GM18867 (cell line): ENCODE data around the gene SAMD4A.

Source experiments
- ATAC-seq: cut with Tn5 transposase; IDR thresholded peaks from one replicate; pipeline ENCODE4 v1.9.1; 2021; ENCODE audit warnings: mild to moderate bottlenecking, moderate library complexity; ENCODE audit not compliant: unreplicated experiment

Gene SAMD4A

GRCh38 chr14:54675236-54676128, 108.6 kb downstream of the SAMD4A start:
- no peak for ATAC-seq

DNA sequence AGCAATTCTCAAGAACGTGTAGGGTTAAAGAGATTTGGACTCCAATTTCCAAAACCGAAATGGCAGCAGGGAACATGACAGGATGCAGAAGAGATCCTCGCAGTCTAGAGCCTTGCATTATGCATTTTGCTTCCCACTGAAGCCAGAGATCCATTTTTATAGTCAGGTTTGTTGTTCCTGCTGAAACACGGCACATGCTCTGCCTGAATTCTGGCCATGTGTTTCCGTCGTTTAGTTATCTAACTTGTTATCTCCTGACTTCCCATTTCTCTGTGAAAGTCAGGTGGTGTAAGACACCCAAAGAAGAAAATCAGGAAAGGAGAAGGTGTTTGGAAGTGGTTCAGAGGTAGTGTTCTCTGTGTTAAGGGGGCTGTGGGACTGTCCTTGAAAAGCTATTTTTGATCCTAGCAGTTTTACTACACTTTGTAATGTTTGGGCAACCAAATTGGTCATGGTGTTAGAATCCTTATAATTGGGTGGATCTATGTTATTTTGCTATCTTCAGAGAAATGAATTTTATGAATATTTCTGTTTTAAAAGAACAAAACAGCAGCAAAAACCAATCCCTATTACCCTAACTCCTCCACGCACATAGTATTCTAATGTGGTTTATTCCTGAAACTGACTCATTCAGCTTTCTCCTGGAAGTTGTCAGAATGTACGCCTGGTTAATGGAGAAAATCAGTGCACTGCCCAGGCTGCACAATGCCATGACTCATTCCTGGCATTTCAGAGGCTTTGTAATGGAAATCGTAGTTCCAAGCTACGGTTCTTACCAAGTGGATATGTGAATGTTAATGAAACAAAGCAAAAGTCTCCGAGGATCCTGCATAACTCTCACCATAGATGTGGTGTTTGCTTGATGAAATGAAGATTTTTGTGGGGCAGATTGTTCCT, 110.1 kb downstream of the SAMD4A start:
- ATAC-seq: no peak

- no peak for ATAC-seq
Observed at GRCh38 chr14:54680651-54681050, 113.7 kb downstream of the SAMD4A start.

DNA sequence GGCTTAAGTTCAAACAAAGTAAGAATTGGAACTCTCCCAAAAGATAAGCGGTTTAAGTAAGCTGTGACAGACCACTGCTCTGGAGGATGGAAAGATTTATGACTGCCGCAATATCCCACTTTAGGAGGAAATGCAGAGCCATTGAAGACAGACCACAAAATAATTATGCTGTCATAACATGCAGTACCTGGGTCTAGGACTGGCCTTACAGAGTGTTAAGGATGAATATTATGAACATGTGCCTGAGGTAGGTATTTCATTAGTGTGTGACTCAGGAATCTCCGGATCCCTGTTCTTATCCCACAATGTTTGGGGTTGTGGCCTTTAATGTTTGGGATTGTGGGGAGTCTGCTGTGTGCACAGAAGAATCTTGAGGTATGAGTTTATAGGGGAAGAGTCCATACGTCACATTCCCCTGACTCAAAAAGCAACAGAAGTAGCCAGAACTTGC, 114.9 kb downstream of the SAMD4A start:
- ATAC-seq: no peak

DNA sequence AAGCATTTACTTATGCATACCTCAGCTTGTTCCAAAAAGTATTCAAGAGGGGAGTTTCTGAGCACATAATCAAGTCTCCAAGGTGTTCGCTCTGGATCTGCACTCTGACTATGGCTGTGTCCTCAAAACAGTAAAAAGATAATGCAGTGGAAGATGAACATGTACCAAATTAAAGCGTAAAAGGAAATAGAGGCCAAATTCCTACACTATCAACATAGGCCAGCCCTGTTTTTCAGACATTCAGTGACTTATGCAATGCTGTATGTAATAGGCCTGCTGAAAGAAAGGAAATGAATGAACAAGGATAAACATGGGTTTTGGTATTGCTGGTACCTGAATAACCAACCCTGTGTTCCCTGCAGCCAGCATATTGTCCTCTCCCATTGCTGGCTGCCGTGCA, 115.7 kb downstream of the SAMD4A start:
- no peak for ATAC-seq

GRCh38 chr14:54683882-54684794, 117.2 kb downstream of the SAMD4A start:
- no peak for ATAC-seq

DNA sequence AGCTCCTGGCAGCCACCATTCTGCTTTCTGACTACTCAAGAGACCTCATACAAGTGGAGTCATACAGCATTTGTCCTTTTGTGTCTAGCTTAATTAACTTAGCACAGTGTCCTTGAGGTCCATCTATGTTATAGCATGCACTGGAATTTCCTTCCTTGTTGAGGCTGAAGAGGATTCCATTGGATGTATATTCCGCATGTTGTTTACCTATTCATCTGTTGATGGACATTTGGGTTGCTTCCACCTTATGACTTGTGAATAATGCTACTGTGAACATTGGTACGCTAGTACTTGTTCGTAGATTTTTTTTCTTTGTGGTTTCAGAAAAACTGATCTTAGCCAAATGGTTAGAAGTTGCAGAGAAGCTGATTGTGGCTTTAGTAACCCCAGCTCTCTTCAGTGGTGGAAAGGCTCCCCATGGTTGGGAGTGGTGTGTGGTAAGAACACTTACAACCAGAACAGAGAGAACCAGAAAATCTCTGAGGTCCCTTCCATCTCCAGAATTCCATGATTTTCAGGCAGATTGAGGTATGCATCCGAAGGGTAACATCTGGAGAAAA, 118.4 kb downstream of the SAMD4A start:
- ATAC-seq: no peak

GRCh38 chr14:54686219-54686870, 119.4 kb downstream of the SAMD4A start:
- no peak for ATAC-seq

GRCh38 chr14:54686871-54687749, 120.2 kb downstream of the SAMD4A start:
- ATAC-seq: no peak

- no peak for ATAC-seq
Observed at GRCh38 chr14:54687750-54688119, 120.8 kb downstream of the SAMD4A start.

DNA sequence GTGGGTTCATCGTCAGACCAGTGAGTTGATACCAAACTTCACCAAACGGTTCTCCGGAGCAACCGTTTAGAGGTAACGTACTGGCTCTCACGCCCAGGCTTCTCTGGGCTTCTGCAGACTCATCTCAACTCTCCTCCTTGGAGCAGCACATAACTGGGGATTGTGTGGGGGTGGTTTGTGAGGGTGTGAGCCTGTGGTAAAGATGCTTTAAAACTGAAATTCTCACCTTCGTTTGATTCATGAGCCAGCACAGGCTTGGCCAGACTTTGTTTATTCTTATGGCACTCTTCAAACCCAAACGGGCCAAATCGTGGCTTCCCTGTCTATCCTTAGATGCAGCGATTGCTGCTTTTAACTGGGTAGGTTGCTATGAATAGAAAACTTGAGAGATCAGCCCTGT, 121.3 kb downstream of the SAMD4A start:
- no peak for ATAC-seq

GRCh38 chr14:54689928-54690327, 123.0 kb downstream of the SAMD4A start:
- ATAC-seq: no peak

DNA sequence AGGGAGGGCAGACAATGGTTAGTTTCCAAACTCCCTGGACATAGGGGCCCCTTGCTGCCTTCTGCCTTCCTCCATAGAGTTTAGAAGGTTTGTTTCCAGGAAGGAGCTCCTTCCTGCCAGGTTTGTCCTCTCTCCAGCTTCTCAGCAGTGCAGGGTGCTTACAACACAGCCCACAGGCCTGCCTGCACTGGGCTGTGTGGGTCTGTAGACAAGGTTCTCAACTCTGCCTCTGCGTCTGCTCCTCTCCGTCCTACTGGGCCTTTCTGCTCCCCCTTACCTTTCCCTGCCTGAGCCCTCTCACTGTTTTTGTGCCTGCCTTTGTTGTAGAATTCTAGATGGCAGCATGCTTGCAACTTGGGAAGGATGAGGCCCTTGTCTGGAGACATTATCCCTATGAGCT, 124.0 kb downstream of the SAMD4A start:
- no peak for ATAC-seq

- peak; percentile 52 for ATAC-seq
Observed at GRCh38 chr14:54691525-54692283, 124.8 kb downstream of the SAMD4A start.

- no peak for ATAC-seq
Observed at GRCh38 chr14:54692284-54692772, 125.4 kb downstream of the SAMD4A start.

GRCh38 chr14:54693761-54694160, 126.8 kb downstream of the SAMD4A start:
- no peak for ATAC-seq

DNA sequence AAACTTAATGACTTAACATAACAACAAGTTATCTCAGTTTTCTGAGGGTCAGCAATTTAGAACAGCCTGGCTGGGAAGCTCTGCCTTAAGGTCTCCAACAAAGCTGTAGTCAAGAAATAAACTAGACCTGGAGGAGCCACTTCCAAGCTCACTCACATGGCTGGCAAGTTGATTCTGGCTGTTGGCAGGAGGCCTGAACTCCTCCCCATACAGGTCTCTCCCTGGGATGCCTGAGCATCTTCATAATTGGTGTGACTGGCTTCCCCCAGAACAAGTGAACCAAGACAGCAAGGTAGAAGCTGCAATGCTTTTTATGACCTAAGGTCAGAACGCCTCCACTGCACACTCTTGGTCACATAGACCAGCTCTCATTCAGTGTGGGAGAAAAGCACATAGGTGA, 128.3 kb downstream of the SAMD4A start:
- ATAC-seq: no peak

DNA sequence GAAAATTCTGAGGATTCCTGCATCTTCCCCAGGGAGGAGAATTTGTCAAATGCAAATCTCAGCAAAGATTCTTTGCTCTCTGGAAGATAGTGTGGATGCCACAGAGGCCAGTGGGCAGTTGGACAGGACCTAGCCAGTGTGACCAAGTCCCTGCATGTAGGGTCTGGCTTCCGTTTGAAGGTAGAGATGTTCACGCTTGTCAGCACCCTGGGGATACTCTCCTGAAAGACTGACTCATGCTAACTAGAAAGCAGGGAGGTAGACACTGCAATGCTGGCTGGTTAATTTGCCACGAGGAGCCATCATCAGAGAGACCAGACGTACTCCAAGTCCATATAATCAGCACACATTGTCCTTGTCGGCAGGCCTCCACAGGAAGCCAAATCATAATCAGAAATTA, 130.1 kb downstream of the SAMD4A start:
- ATAC-seq: no peak
